H1 (cell line): ENCODE results near the gene SARNP. TPM values are rescaled to one million over a fixed set of nuclear protein-coding genes. Genes with fewer than 3 reads are reported as not detected.

Experiments used
- BACH1 ChIP-seq: IDR thresholded peaks from 2 replicates; pipeline ENCODE4 v1.6.1; 2012; ENCODE audit warnings: low read length, improper control_type of control experiment
- JUN ChIP-seq: IDR thresholded peaks from 2 replicates; pipeline ENCODE4 v1.6.1; 2011; ENCODE audit warnings: low read depth, mild to moderate bottlenecking, improper control_type of control experiment, low read length
- NRF1 ChIP-seq: IDR thresholded peaks from 2 replicates; pipeline ENCODE4 v1.6.1; 2011; ENCODE audit warnings: mild to moderate bottlenecking, low read depth, low read length, improper control_type of control experiment
- PHF8 ChIP-seq: fragments of 200-600 bp; sonication (generic); conservative IDR thresholded peaks from 2 replicates; pipeline ENCODE4 v1.7.1; 2012; ENCODE audit warnings: low read depth, mild to moderate bottlenecking, inconsistent platforms, low read length, moderate library complexity
- RFX5 ChIP-seq: IDR thresholded peaks from 2 replicates; pipeline ENCODE4 v1.6.1; 2011; ENCODE audit warnings: low read depth, low read length, improper control_type of control experiment, borderline replicate concordance
- polyA plus RNA-seq, 7 experiments: library from polyadenylated mRNA; depleted of rRNA in 3 of 7; stranded (reverse) in 5 of 7; unstranded in 2 of 7; fragments of >200 nt in 5 of 7; fragments of 200-250 nt in 2 of 7; gene quantifications; 1 replicate in 5 of 7; 2 replicates in 1 of 7; 4 replicates in 1 of 7; pipeline versions ENCODE4 v1.2.1 to v1.2.3, GENCODE V29; 2011 to 2013; ENCODE audit warnings: missing spikeins in 2 of 7, mixed read lengths in 2 of 7
- total RNA-seq: library from RNA; stranded (reverse); fragmentation: NEBNext Ultra II Directional; extraction: Animal tissue kit (Norgen Biotek cat#: 25700); gene quantifications from 2 replicates; pipeline ENCODE4 v1.2.1, GENCODE V29; 2021

SARNP gene
- total and polyA plus RNA-seq, 2 of the 8 experiments (the other 6 are each of a cell fraction or from before 2014, with no cell fraction given), result 114 to 226 TPM

- TF ChIP-seq PHF8 (no peak), NRF1 (no peak), BACH1 (no peak), JUN (no peak), RFX5 (no peak)
Observed at GRCh38 chr12:55720894-55721444, 96.6 kb downstream of the SARNP start (continued).
